GM19351 (cell line): Measurements from ENCODE around the gene SLC6A1.
"Not testable (repeated sequence)": the region's sequence is repeated elsewhere in the genome, so short reads cannot be mapped to it uniquely, and the experiment has no call there.

Experiments
- ATAC-seq: cut with Tn5 transposase; IDR thresholded peaks from one replicate; pipeline ENCODE4 v1.9.1; 2021; ENCODE audit warnings: mild to moderate bottlenecking, moderate library complexity; ENCODE audit not compliant: unreplicated experiment

SLC6A1 gene

DNA sequence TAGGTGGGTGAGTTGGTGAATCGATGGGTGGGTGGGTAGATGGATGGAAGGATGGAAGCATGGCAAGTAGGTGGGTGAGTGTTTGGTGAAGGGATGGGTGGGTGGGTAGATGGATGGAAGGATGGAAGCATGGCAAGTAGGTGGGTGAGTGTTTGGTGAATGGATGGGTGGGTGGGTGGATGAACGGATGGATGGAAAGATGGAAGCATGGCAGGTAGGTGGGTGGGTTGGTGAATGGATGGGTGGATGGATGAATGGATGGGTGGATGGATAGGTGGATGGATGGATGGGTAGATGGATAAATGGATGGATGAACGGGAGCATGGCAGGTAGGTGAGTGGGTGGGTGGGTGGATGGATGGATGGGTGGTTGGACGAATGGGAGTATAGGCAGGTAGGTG is 65.1 kb downstream of the SLC6A1 start:
- no peak for ATAC-seq

- no peak for ATAC-seq
Measured at GRCh38 chr3:11059090-11059798, 66.7 kb downstream of the SLC6A1 start.

DNA sequence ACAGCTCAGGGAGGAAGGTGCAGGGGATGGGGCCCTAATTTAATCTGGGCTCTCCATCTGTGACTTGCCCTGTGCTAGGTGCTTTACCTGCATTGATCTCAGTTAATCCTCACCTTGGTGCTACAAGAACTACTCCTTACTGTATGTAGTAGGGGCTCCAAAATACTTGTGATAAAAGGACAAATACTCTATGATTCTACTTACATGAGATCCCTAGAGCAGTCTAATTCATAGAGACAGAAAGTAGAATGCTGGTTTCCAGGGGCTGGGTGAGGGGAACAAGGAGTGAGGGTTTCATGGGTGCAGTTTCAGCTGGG is 67.2 kb downstream of the SLC6A1 start:
- ATAC-seq, result no peak

GRCh38 chr3:11060500-11061251 is 68.1 kb downstream of the SLC6A1 start:
- ATAC-seq, result no peak

DNA sequence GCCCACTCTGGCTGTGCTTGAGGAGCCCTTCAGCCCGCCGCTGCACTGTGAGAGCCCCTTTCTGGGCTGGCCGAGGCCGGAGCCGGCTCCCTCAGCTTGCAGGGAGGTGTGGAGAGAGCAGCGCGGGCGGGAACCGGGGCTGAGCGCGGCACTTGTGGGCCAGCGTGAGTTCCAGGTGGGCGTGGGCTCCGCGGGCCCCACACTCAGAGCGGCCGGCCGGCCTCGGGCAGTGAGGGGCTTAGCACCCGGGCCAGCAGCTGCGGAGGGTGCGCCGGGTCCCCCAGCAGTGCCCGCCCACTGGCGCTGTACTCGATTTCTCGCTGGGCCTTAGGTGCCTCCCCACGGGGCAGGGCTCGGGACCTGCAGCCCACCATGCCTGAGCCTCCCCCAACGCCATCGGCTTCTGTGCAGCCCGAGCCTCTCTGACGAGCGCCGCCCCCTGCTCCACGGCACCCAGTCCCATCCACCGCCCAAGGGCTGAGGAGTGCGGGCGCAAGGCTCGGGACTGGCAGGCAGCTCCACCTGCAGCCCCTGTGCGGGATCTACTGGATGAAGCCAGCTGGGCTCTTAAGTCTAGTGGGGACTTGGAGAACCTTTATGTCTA is 68.8 kb downstream of the SLC6A1 start:
- not testable (repeated sequence) for ATAC-seq

- ATAC-seq, result no peak
Measured at GRCh38 chr3:11062704-11063103, 70.2 kb downstream of the SLC6A1 start.

GRCh38 chr3:11071096-11071755 is 78.7 kb downstream of the SLC6A1 start:
- no peak for ATAC-seq

DNA sequence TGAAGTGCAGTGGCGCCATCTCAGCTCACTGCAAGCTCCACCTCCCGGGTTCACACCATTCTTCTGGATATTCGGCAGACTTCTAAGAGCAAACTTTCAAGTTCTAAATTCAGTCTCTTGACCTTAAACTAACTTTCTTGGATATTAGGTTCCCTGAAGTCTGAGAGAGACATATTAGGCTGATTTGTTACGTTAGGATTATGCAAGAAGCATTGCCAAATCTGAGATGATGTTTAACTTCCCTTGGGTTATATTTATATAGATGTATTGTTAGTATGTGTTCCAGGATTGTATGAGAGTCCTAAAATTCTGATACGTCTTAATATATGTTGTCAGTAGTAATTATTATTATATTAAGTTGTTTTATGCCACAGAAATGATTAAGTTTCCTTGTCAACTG is 80.1 kb downstream of the SLC6A1 start:
- no peak for ATAC-seq

DNA sequence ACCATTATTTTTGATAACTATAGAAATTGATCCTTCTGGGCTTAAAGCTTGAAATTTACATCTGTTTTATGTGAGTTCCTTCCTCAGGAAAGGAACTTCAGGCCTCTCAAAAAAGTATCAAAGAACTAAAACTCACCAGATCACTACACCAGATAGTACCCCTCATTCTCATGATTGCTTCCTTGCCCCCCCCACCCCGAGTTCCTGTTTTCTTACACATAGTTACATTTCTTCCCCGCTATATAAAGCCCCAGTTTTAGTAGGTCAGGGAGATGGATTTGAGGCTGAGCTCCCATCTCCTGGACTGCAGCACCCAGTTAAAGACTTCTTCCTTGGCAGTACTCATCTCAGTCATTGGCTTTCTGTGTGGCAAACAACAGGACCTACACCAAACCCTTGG is 81.5 kb downstream of the SLC6A1 start:
- ATAC-seq, result no peak

DNA sequence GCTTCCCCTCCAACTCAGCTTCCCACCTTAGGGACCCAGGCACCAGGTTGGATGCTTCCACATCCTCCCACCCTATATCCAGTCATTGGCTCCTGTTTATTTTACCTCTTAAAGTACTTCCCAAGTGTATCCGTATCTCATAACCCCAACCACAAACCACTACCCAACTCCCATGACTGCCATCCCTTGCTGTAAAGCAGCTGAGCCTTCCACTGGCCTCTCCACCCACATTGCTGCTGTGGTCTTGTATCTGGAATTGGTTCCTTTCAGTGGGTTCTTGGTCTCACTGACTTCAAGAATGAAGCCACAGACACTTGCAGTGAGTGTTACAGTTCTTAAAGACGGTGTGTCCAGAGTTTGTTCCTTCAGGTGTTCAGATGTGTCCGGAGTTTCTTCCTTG is 81.9 kb downstream of the SLC6A1 start:
- no peak for ATAC-seq

GRCh38 chr3:11075122-11075521 is 82.6 kb downstream of the SLC6A1 start:
- not testable (repeated sequence) for ATAC-seq

- ATAC-seq, result no peak
Measured at GRCh38 chr3:11076711-11077110, 84.2 kb downstream of the SLC6A1 start.

DNA sequence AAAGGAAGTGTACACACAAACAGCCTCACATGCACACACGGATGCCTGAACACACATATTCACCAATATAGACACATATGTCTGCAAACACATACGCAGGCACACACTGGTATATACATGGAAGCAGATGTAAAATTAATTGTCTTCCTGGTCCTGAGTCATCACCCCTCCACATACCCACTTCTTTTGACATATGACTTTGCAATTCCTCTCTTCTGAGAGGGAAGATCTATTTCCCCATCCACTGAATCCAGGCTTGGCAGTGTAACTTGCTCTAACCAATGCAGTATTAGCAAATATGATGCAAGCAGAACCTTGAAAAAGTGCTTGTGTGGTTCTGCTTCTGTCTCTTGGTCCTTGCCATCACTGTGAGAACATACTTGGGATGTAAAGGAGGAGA is 84.9 kb downstream of the SLC6A1 start:
- ATAC-seq, result no peak

DNA sequence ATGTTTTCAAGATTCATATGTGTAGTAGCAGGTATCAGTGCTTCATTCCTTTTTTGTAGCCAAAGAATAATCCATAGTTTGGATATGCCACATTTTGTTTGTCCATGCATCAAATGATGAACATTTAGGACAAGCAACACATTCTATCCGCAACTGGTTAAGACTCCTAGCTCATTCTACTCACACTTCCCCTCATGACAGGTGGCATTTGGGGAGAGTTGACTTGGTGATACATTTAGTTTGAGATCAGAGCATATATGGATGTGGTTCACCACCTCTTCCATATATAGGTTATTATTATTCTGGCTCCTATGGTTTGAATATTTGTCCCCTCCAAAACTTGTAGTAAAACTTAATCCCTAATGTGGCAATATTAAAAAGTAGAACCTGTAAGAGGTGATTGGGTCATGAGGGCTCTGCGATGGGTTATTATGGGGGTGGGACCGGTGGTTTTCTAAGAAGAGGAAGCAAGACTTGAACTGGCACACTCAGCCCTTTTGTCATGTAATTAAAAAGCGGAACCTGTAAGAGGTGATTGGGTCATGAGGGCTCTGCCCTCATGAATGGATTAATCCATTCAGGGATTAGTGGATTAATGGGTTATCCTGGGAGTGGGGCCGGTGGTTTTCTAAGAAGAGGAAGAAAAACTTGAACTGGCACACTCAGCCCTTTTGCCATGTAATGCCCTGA is 86.4 kb downstream of the SLC6A1 start:
- ATAC-seq, result no peak

GRCh38 chr3:11080492-11080891 is 87.9 kb downstream of the SLC6A1 start:
- no peak for ATAC-seq

GRCh38 chr3:11084098-11084497 is 91.5 kb downstream of the SLC6A1 start:
- no peak for ATAC-seq

GRCh38 chr3:11084677-11085076 is 92.1 kb downstream of the SLC6A1 start:
- no peak for ATAC-seq

GRCh38 chr3:11085093-11085840 is 92.7 kb downstream of the SLC6A1 start:
- no peak for ATAC-seq

- ATAC-seq, result no peak
Measured at GRCh38 chr3:11086856-11087255, 94.3 kb downstream of the SLC6A1 start.

- ATAC-seq, result no peak
Measured at GRCh38 chr3:11088066-11088465, 95.5 kb downstream of the SLC6A1 start.
